Middle frontal gyrus (tissue), 1 donor: ENCODE measurements around the gene BRAF.
"Not testable (repeated sequence)": the region's sequence is repeated elsewhere in the genome, so short reads cannot be mapped to it uniquely, and the experiment has no call there.

Experiments
- DNase-seq: peaks from one replicate; pipeline ENCODE4 v3.0.0-alpha.2; 2015; ENCODE audit warnings: low spot score; ENCODE audit errors: extremely low spot score

The BRAF gene

DNA sequence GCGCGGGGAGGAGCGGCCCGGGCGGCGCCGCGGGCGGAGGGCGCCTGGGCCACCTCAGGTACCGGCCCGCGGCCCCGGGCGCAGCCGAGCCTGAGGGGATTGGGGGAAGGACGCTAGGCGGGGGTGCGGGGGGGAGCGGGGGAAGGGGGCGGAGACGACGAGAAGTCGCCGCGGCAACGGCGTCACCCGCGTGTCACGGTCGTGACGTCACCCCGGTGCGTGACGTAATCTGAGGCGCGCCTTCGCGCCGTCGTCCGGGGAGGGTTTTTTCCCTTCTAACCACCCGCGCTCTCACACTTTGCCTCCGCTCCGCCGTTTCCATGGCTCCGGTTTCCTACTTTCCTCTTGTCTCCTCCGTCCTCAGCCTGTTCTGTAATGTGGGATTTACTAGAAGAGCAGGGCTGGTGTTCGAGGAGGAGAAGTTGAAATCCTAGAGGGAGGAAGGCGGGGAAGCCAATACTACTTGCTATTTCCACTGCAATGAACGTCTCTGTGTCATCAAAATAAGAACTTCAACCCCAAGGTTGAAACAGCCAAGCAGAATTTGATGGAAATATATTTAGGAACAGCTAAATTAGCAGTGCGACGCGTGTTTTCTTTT, at the start of gene BRAF:
Gene BRAF, minus strand, starts transcription at position 109 of the 601 bp plus-strand sequence. CDS start 226 bp downstream, outside the sequence.
- DNase-seq, result peak; percentile 89

DNA sequence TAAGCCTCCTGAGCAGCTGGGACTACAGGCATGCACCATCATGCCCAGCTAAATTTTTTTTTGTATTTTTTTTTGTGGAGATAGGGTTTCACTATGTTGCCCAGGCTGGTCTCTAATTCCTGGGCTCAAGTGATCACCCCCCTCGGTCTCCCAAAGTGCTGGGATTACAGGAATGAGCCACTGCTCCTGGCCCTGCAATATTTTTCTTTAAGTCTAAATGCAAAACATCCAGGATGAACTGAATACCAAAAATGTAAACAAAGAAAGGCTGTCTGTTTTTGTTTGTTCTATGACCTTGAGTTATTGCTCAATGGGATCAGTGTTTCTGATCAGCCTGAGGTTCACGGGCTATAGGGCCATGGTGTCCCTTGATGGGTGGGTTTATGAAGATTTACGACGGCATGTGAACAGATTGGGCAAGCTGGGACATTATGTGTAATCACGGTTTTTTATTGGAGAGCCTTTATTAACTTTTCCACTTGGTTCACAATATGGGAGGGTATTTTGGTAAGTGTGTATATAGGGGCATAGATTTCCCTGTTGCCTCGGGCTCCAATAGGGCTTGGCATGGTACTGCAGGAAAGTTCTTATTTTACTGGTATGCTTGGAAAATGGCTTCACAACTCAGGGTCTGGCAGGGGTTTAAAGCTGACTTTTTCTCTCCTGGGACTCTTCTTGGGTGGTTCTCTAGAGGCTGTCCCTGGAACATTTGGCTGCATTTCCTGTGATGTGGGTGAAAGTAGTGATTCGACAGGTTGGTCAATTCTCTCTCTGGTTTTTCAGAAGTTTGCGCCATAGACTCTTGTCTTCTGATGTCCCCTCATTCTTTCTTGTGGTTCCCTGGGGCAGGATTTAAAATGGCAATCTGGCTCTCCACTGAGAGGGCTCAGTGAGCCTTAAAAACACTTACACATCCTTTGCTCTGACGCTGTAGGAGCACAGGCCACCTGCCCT, 48.4 kb upstream of the BRAF start:
- no peak for DNase-seq

DNA sequence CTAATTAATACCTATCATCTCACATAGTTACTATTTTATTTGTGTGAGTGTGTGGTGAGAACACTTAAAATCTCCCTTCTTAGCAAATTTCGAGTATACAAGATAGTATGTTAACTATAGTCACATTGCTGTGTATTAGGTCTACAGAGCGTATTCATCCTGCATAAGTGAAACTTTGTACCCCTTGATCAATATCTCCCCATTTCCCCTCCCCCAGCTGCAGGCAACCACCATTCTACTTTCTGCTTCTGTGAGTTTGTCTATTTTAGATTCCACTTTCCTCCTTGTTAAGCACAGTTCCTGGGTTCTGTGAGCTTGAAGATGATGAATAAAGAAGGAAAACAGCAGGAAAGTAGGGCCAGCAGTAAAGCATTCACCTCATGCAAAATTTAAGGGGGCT, 47.6 kb upstream of the BRAF start:
- no peak for DNase-seq

DNA sequence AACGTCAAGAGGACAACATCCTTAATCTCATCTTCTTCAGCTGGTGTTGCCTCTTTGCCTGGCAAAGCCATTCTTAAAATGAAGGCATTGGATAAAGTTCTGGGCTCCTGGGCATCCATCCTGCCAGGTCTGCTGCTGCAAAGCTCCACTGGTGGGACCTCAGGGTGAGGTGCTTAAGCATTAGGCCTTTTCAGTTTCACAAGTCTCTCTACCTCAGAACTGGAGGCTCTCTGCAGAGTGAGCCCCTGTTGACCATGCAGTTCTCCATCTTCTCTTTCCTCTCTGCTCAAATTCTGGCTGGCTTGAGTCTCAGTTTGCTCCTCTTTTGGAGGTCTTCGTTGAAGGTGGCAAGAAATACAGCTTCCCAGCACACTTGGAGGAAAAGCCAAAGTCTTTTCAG, 42.7 kb upstream of the BRAF start:
- DNase-seq, result no peak

DNA sequence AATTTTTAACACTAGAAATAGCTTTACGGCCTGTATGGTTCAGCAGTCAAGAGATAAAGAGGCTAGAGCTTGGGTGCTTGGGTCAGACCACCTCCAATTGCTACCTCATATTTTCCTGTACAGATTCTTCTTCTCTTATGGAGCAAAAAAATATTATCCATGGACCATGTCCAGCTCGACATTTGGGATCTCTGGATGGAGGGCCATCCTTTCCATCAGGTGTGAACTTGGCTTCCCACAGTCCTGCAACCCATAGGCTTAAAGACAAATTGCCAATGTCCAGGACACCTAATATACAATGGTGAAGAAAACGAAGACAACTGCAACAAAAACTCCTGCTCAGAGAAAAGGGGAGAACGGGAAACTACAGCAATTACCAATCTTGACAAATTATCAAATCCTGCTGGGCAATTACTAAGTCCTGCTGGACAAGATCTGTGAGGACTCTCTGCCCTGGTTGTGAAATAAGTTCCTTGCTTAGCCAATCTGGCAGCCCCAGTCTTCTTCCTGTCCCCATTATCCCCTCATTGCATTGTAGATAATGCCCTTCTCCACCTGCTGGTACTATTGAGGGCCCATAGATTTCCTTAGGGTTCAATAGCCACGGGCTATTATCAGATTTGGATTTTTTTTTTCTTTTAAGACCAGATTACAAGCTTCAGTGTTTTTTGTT, 42.0 kb upstream of the BRAF start:
- DNase-seq, result no peak

DNA sequence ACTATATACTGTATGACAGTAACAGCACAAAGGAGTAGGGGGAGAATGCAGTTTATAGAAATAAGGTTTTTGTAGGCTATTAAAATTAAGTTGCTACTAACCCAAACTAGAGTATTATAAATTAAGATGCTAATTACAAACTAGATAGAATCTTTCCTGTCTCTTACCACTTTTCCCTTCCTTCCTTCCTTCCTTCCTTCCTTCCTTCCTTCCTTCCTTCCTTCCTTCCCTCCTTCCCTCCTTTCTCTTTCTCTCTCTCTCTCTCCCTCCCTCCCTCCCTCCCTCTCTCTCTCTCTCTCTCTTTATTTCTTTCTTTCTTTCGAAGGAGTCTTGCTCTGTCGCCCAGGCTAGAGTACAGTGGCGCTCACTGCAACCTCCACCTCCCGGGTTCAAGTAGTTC, 36.4 kb upstream of the BRAF start:
- no peak for DNase-seq

DNA sequence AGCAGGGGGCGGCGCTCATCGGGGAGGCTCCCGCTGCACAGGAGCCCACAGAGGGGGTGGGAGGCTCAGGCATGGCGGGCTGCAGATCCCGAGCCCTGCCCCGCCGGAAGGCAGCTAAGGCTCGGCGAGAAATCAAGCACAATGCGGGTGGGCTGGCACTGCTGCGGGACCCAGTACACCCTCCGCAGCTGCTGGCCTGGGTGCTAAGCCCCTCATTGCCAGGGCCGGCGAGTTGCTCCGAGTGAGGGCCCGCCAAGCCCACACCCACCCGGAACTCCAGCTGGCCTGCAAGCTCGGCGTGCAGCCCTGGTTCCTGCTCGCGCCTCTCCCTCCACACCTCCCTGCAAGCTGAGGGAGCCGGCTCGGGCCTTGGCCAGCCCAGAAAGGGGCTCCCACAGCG, 32.3 kb upstream of the BRAF start:
- DNase-seq, result not testable (repeated sequence)

DNA sequence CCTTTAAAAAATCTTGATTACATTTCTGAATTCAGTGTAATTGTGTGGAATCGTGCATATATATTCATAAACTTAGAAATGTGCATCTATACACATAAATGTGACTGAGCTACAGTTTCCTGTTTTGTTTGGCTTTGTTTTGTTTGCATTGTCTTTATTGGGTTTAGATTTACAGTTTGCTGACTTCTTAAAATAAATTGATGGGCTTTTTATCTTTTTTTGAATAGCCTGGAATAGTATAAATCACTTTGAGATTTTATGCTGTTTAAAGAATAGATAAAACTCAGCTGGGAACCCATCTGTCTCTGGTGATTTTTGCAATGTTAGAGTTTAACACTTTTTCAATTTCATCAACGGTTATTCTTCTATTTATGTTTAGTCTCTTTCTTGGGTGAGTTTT, 21.2 kb upstream of the BRAF start:
- DNase-seq, result no peak

DNA sequence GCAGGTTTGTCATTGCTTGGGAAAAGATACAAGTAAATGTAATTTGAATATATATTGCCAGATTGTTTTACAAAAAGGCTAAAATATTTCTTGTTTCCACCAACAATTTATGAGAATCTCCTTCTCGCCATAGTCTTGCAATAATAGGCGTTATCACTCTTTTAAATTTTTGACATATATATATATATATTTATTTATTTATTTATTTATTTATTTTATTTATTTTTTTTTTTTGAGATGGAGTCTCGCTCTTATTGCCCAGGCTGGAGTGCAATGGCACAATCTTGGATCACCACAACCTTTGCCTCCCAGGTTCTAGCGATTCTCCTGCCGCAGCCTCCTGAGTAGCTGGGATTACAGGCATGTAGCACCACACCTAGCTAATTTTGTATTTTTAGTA, 17.5 kb upstream of the BRAF start:
- DNase-seq, result not testable (repeated sequence)

DNA sequence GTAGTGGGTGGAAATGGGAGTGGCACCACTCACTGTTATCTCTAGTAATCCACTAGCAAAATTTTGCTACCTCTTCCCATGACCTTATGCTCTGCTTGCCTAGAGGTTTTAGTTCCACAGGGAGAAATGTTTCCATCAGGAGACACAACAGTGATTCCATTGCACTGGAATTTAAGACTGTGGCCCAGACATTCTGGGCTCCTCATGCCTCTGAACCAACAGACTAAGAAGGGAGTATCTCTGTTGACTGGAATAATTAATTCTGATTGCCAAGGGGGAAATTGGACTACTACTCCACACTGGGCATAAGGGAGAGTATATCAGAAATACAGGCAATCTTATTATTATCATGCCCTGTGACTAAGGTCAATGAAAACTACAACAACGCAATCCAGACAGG, 16.2 kb upstream of the BRAF start:
- DNase-seq, result no peak

DNA sequence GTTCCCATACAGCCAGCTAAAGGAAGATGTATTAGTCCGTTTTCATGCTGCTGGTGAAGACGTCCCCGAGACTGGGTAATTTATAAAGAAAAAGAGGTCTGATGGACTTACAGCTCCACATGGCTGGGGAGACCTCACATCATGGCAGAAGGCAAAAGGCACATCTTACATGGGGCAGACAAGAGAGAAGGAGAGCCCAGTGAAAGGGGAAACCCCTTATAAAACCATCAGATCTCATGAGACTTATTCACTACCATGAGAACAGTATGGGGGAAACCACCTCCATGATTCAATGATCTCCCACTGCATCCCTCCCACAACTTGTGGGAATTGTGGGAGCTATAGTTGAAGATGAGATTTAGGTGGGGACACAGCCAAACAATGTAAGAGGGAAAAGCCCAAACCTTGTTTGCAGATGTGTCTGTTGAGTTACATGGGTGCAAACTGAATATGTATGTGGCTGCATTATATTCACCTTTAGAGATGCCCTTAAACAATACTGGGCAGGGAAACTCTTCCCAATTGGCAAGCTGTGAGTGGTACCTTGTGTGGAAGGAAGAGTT, 13.1 kb upstream of the BRAF start:
- DNase-seq, result no peak

DNA sequence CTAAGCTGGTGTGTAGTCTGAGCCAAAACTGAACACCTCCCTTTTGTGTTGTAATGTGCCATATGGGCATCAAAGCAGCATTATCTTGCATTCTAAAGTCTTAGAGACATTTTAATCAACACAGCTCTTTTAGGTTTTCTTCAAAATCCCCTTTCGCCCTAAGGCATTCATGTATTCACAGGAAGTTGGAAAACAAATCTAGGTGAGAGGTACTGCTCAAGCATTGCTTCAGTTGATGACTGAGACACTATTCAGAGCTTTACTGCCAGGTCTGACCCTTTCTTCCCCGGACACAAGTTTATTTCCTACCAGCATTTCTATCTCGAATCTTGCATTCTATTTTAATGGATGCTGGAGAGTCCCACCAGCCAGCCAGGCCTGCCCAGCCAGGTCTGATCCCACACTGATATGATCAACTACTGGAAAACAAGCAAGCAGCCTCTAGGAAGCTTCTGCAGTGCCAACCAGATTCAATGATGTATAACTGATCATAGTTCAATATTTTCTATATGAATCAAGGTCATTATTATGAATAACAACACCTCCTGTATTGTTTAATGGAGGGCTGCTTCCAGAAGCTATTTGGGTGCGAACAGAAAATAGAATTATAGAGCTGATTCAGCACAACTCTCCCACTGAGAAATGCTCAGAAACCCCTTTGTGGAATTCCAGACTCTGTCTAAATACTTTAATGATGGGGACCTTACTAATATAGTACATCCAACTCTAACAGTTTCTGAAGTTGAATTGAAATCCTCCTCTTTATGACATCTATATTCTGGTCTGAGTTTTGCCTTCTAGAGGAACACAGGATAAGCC, 4.0 kb upstream of the BRAF start:
- no peak for DNase-seq

DNA sequence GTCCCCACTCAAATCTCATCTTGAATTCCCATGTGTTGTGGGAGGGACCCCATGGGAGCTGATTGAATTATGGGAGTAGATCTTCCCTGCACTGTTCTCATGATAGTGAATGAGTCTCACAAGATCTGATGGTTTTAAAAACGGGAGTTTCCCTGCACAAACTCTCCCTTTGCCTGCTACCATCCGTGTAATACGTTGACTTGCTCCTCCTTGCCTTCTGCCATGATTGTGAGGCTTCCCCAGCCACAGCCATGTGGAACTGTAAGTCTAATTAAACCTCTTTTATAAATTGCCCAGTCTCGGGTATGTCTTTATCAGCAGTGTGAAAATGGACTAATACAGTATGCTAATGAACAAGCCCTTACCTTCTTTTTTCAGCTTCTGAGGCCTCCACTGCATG, 3.2 kb upstream of the BRAF start:
- not testable (repeated sequence) for DNase-seq

DNA sequence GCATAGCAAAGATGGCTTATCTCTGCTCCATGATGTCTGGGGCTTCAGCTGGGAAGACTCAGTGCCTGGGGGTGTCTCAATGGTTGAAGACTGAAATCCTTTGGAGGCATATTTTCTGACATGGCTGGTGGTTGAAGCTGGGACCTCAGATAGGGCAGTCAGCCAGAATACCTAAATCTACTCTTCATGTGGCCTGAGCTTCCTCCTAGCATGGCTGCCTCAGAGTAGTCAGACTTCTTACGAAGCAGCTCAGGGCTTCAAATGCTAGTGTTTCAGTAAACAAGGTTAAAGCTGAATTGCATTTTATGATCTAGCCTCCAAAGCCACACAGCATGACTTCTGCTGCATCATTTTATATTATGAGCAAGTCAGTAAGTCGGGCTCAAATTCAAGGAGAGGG, 2.6 kb upstream of the BRAF start:
- no peak for DNase-seq

DNA sequence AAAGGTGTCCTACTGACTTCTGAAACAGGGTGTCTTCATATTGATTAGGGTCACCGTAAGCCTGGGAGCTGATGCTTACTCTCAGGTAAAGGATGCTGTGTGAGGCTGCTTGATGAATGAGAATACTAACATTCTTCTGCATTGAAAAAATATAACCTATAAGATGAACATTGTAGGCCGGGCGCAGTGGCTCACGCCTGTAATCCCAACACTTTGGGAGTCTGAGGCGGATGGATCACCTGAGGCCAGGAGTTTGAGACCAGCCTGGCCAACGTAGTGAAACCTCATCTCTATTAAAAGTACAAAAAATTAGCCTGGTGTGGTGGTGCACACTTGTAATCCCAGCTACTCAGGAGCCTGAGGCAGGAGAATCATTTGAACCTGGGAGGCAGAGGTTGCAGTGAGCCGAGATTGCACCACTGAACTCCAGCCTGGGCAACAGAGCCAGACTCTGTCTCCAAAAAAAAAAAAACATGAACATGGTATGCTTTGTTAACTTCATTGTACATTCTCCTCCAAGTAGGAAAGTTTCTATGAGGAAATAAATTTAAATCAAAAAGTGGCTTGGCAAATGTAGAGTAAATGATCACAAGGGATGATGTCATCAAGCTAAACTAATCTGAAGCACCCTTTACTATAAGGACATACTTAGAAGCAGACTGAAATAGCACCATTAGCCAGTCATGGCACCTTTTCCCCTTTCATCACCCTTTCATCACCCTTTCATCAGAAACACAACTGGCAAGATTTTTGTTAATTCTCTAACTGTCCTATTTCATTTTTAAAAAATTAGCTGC, 1.5 kb upstream of the BRAF start:
- no peak for DNase-seq

DNA sequence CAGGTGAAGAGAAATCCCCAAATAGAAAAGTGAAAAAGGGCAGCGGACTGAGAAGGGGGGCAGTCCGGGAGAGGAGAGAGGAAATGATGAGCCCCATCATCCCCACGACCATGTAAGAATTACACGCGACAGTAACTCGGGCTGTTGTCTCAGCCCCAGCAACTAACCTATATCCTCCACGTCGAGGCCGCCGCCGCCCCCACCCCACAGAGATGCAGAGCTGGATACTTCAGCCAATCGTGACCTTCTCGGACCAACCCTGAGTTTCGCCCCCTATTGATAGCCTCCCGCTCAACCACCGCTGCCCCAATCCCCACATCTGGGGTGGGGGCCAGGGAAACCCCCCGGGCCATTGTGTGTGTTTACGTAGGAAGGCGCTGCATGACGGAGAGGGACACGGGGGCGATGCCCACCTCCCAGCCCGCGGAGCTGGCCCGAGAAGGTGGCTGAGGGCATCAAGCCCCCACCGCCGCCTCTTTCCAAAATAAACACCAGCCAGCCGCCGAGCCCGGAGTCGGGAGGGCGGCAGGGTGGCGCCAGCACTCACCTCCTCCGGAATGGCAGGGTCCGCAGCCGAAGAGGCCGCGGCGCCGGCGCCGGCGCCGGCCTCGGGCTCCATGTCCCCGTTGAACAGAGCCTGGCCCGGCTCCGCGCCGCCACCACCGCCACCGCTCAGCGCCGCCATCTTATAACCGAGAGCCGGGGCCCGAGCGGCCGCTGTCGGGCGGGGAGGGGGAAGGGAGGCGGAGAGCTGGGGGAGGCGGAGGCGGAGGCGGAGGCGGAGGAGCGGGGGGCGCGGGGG, 509 bp downstream of the BRAF start:
- no peak for DNase-seq

DNA sequence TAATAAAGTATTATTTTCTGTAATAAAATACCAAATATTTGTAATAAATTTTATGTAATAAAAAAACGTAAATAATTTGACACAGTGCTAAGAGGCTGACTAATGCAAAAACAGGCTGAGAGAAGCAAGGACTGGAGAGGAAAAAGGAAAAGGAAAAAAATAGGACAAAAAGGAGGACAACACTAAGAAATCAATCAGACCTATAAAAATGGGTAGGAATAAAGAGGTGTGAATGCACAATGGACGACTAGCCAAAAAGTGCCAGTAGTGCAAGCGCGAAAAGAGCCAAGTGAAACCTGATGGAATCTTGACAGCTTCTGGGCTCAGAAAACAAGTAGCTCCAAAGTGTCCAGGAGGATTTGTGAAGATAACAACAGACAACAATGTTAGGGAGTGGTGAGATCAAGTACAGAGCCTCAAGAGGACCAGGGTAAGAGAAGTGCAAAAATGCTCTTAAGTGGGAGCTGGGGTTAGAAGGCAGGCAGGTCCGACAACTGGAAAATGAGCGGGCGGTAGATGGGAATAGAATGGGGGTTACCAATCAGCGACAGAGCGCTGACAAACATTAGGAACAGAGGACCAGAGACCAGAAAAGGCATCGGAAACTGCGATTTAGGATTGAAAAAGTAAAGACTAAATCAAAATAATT, 1.2 kb downstream of the BRAF start:
- no peak for DNase-seq

DNA sequence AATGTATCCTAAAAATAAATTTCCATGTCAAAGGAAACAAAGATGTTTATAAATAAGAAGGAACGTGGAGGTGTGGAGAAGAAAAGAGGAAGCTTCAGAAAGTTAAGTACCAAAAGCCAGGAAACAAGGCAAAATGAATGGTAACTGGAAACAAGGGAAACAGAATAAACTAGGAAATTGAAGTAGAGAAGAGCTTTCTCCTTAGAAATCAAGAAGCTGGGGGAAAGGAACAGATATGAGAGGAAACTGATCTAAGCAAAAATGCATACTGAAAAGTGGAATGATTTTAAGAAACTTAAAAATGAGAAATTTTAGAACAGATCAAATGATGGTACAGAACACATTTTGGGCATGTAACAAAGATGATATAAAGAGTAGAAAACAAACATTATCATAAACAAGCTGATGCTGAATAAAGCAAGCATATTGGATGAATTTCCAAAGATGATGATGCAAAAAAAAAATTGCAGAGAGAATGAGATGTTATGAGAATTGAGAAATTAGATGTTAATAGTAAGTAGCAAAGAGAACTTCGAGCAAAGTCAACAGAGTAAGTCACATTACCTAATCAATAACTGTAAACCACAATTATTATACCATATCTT, 1.9 kb downstream of the BRAF start:
- no peak for DNase-seq

DNA sequence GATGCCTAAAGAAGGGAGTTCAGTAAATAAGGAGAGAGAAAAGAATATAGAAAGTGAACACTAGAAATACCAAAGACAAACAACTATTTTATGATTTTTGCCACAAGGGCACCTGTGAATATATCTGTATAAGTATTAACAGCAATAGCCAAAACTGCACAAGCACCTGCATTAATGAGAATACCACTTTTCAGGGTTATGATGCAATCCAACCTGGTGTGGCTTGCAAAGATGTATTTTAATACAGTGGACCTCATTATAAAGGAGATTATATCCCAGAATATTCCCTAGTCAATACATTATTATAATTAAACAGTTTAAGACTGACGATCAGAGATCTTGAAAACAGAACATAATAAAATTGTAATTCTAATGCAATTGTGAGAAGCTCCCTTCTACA, 4.0 kb downstream of the BRAF start:
- no peak for DNase-seq
